A549 (cell line): ENCODE data around the gene PARVB. TPM values are rescaled to one million over a fixed set of nuclear protein-coding genes. Genes with fewer than 3 reads are reported as not detected.

Experiments used
- ATAC-seq, 2 experiments: fragments of 200-7000 bp in 1 of 2; fragments of >200 bp in 1 of 2; cut with Nextera tagmentation in 1 of 2; cut with Tn5 transposase in 1 of 2; 3 replicates each; pipeline versions ENCODE4 v1.8.0 to v1.9.1; 2018 to 2020; ENCODE audit warnings: mild to moderate bottlenecking in 1 of 2, moderate library complexity in 1 of 2
- CTCF ChIA-PET: fragments of 300-600 bp; sonication (Branson Sonifier 250); formaldehyde crosslinking; extraction: SDS; loops from one replicate; lab custom pipeline; 2021; ENCODE audit warnings: antibody characterized with exemption, inconsistent platforms; lab: Yijun Ruan, JAX
- POLR2A ChIA-PET: fragments of 350-600 bp; formaldehyde crosslinking; extraction: SDS; loops from one replicate; lab custom pipeline; 2021; ENCODE audit warnings: antibody characterized with exemption, inconsistent platforms; lab: Yijun Ruan, JAX
- DNase-seq, 2 experiments: peaks; one replicate each; pipeline versions ENCODE4 v3.0.0 to v3.0.0-alpha.2; 2011 to 2016; ENCODE audit warnings: low read depth in 1 of 2, low spot score in 1 of 2
- FAIRE-seq: peaks from 2 replicates; lab custom pipeline; 2011; peaks lifted over from hg19 to GRCh38; lab: Jason Lieb, UNC
- H3K27ac ChIP-seq, 2 experiments: fragments of >200 bp; sonication (Bioruptor Twin); formaldehyde crosslinking; 3 replicates each; pipeline ENCODE4 v1.5.1; 2016 to 2017
- H3K4me1 ChIP-seq: fragments of >200 bp; sonication (Bioruptor Twin); formaldehyde crosslinking; 3 replicates; pipeline ENCODE4 v1.6.1; 2016
- H3K4me2 ChIP-seq: fragments of >200 bp; sonication (Bioruptor Twin); formaldehyde crosslinking; 3 replicates; pipeline ENCODE4 v1.6.1; 2016
- H3K4me3 ChIP-seq: fragments of >200 bp; sonication (Bioruptor Twin); formaldehyde crosslinking; 3 replicates; pipeline ENCODE4 v1.5.1; 2016
- H3K9me3 ChIP-seq: fragments of >200 bp; sonication (Bioruptor Twin); formaldehyde crosslinking; 3 replicates; pipeline ENCODE4 v1.6.1; 2016
- CBX8 ChIP-seq: fragments of 200-600 bp; sonication (generic); IDR thresholded peaks from 2 replicates; pipeline ENCODE4 v1.6.1; 2016
- CHD2 ChIP-seq: fragments of 150-350 bp; IDR thresholded peaks from 2 replicates; pipeline ENCODE4 v1.6.1; 2014; ENCODE audit warnings: low read length; ENCODE audit not compliant: partially characterized antibody
- CHD4 ChIP-seq: fragments of 200-600 bp; sonication (generic); IDR thresholded peaks from 2 replicates; pipeline ENCODE4 v1.6.1; 2016; ENCODE audit warnings: antibody characterized with exemption, mild to moderate bottlenecking, borderline replicate concordance
- EHMT2 ChIP-seq: fragments of 200-600 bp; sonication (generic); IDR thresholded peaks from 2 replicates; pipeline ENCODE4 v1.6.1; 2016; ENCODE audit warnings: antibody characterized with exemption, low read depth, mild to moderate bottlenecking, moderate library complexity
- EP300 ChIP-seq, 2 experiments: fragments of >200 bp; sonication (Bioruptor Twin); formaldehyde crosslinking; IDR thresholded peaks; 2 replicates in 1 of 2; 3 replicates in 1 of 2; pipeline ENCODE4 v1.6.1; 2016 to 2017
- FOSB ChIP-seq: fragments of 250-450 bp; sonication (Bioruptor Pico); IDR thresholded peaks from 2 replicates; pipeline ENCODE4 v1.5.0; 2020; ENCODE audit warnings: mild to moderate bottlenecking, moderate library complexity
- HOXA7 ChIP-seq: fragments of 250-450 bp; sonication (Bioruptor Pico); IDR thresholded peaks from 2 replicates; pipeline ENCODE4 v1.5.0; 2020; ENCODE audit warnings: mild to moderate bottlenecking, moderate library complexity
- HOXB5 ChIP-seq: fragments of 250-450 bp; sonication (Bioruptor Pico); IDR thresholded peaks from 2 replicates; pipeline ENCODE4 v1.5.0; 2020; ENCODE audit warnings: mild to moderate bottlenecking, moderate library complexity
- NFE2L2 ChIP-seq: fragments of 150-350 bp; conservative IDR thresholded peaks from 2 replicates; pipeline ENCODE4 v1.6.1; 2014; ENCODE audit warnings: low read length
- RAD21 ChIP-seq, 2 experiments: fragments of >200 bp in 1 of 2; sonication (Bioruptor Twin) in 1 of 2; formaldehyde crosslinking in 1 of 2; IDR thresholded peaks in 1 of 2; conservative IDR thresholded peaks in 1 of 2; 2 replicates in 1 of 2; 3 replicates in 1 of 2; pipeline ENCODE4 v1.6.1; 2012 to 2018; ENCODE audit warnings: inconsistent platforms in 1 of 2
- RCOR1 ChIP-seq: fragments of 150-350 bp; IDR thresholded peaks from 2 replicates; pipeline ENCODE4 v1.6.1; 2014; ENCODE audit warnings: antibody characterized with exemption, low read length, low read depth
- RFX5 ChIP-seq: fragments of 450-650 bp; IDR thresholded peaks from 2 replicates; pipeline ENCODE4 v1.7.1; 2014; ENCODE audit warnings: antibody characterized with exemption, mild to moderate bottlenecking, moderate library complexity
- RNF2 ChIP-seq: fragments of 200-600 bp; sonication (generic); IDR thresholded peaks from 2 replicates; pipeline ENCODE4 v1.6.1; 2016; ENCODE audit warnings: low read depth, mild to moderate bottlenecking, antibody characterized with exemption, moderate library complexity, borderline replicate concordance
- SMC3 ChIP-seq: fragments of >200 bp; sonication (Bioruptor Twin); formaldehyde crosslinking; IDR thresholded peaks from 3 replicates; pipeline ENCODE4 v1.6.1; 2018; ENCODE audit warnings: inconsistent platforms
- TFCP2L1 ChIP-seq: fragments of 250-450 bp; sonication (Bioruptor Pico); IDR thresholded peaks from 2 replicates; pipeline ENCODE4 v1.5.0; 2021; ENCODE audit warnings: mild to moderate bottlenecking
- ZNF302 ChIP-seq: fragments of 250-450 bp; sonication (Bioruptor Pico); IDR thresholded peaks from 2 replicates; pipeline ENCODE4 v1.9.0; 2021; ENCODE audit warnings: inconsistent platforms, mild to moderate bottlenecking, moderate library complexity
- WGBS: methylation state at CpG from one replicate; pipeline ENCODE4 v1.1.6; 2017; ENCODE audit errors: missing lambda C conversion rate; 5-methylcytosine and 5-hydroxymethylcytosine counted together
- polyA plus RNA-seq, 4 experiments: library from polyadenylated mRNA; depleted of rRNA in 3 of 4; stranded (reverse); fragments of >200 nt; fragmentation: RNase III in 1 of 4; extraction: RNeasy Plus Mini Kit Qiagen cat#74134 plus additional on column Dnase treatment in 1 of 4; gene quantifications; 2 replicates in 3 of 4; 3 replicates in 1 of 4; pipeline ENCODE4 v1.2.3, GENCODE V29; 2011 to 2017
- TF ChIP-seq, protein P1 (sequence below): fragments of 150-350 bp; IDR thresholded peaks from 2 replicates; pipeline ENCODE4 v1.6.1; 2014; ENCODE audit warnings: low read depth, mild to moderate bottlenecking, low read length
- TF ChIP-seq, protein P2 (sequence below): fragments of >200 bp; sonication (Bioruptor Twin); formaldehyde crosslinking; IDR thresholded peaks from 2 replicates; pipeline ENCODE4 v1.6.1; 2016
- TF ChIP-seq, protein P3 (sequence below): fragments of >200 bp; sonication (Bioruptor Twin); formaldehyde crosslinking; IDR thresholded peaks from 3 replicates; pipeline ENCODE4 v1.5.1; 2016
- TF ChIP-seq, protein P4 (sequence below): IDR thresholded peaks from 2 replicates; pipeline ENCODE4 v1.6.1; 2012; ENCODE audit warnings: low read depth, borderline replicate concordance

The PARVB gene
- polyA plus RNA-seq, 2 of the 4 experiments (the other 2 are of a cell fraction) = 28.3 to 33.5 TPM

DNA sequence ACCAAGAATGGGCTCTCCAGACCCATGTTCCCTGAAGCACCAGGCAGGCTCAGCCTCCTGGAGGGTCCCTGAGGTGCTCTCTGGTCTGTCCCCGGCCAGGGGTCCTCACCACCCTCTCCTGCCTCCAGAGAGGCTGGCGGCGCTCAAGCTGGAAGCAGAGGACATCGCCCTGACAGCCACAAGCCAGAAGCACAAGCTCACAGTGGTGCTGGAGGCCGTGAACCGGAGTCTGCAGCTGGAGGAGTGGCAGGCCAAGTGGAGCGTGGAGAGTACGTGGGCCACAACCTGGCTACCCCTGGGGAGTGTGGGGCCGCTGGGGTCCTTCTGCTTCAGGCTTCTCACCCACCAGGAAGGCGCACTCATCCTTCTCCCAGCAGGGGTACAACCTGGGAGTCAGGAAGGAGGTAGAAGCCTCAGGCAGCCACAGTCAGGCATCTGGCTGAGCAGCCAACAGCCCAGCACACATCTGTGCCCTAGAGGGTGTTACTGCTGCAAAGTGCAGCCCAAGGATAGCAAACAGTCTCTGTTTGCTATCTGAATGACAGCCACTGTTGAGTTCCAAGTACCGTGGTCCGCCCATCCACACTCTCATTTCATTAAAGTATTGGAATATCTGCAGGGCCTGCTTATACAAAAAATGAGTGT is 165.0 kb downstream of the PARVB start:
- CTCF ChIA-PET = no interaction called here
- Histone ChIP-seq H3K4me3 (no peak overlapping the region), H3K27ac (no peak overlapping the region), H3K4me1 (peaks cover 9% of the 10 kb centered on the region; the same call in 2 of the 3 replicates), H3K9me3 (no peaks in the 10 kb centered on the region), H3K4me2 (no peak overlapping the region)
- POLR2A ChIA-PET = no interaction called here
- DNase-seq (no peak), FAIRE-seq (no peak), ATAC-seq (no peak)
- TF ChIP-seq TFCP2L1 = no peak
- no peak for TF ChIP-seq CHD2
- no peak for TF ChIP-seq RCOR1
- TF ChIP-seq FOSB (CRISPR knock-in tag) = no peak
- no peak for TF ChIP-seq HOXB5 (CRISPR knock-in tag)
- TF ChIP-seq RNF2 = no peak
- no peak for TF ChIP-seq RFX5
- no peak for TF ChIP-seq SMC3
- TF ChIP-seq EHMT2 = no peak
- TF ChIP-seq RAD21 (conservative IDR thresholded peaks at IDR 0.05 in 1 of 2, IDR thresholded peaks at IDR 0.05 in 1 of 2) = no peak
- TF ChIP-seq, protein P1, sequence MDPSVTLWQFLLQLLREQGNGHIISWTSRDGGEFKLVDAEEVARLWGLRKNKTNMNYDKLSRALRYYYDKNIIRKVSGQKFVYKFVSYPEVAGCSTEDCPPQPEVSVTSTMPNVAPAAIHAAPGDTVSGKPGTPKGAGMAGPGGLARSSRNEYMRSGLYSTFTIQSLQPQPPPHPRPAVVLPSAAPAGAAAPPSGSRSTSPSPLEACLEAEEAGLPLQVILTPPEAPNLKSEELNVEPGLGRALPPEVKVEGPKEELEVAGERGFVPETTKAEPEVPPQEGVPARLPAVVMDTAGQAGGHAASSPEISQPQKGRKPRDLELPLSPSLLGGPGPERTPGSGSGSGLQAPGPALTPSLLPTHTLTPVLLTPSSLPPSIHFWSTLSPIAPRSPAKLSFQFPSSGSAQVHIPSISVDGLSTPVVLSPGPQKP = no peak
- no peak for TF ChIP-seq HOXA7
- no peak for TF ChIP-seq CBX8
- TF ChIP-seq, protein P2, sequence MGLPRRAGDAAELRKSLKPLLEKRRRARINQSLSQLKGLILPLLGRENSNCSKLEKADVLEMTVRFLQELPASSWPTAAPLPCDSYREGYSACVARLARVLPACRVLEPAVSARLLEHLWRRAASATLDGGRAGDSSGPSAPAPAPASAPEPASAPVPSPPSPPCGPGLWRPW = no peak
- no peak for TF ChIP-seq EP300 (IDR thresholded peaks at IDR 0.05)
- no peak for TF ChIP-seq ZNF302 (CRISPR knock-in tag)
- TF ChIP-seq CHD4 = no peak
- TF ChIP-seq, protein P3, sequence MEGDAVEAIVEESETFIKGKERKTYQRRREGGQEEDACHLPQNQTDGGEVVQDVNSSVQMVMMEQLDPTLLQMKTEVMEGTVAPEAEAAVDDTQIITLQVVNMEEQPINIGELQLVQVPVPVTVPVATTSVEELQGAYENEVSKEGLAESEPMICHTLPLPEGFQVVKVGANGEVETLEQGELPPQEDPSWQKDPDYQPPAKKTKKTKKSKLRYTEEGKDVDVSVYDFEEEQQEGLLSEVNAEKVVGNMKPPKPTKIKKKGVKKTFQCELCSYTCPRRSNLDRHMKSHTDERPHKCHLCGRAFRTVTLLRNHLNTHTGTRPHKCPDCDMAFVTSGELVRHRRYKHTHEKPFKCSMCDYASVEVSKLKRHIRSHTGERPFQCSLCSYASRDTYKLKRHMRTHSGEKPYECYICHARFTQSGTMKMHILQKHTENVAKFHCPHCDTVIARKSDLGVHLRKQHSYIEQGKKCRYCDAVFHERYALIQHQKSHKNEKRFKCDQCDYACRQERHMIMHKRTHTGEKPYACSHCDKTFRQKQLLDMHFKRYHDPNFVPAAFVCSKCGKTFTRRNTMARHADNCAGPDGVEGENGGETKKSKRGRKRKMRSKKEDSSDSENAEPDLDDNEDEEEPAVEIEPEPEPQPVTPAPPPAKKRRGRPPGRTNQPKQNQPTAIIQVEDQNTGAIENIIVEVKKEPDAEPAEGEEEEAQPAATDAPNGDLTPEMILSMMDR = no peak
- TF ChIP-seq, protein P4, sequence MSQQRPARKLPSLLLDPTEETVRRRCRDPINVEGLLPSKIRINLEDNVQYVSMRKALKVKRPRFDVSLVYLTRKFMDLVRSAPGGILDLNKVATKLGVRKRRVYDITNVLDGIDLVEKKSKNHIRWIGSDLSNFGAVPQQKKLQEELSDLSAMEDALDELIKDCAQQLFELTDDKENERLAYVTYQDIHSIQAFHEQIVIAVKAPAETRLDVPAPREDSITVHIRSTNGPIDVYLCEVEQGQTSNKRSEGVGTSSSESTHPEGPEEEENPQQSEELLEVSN = no peak
- no CpG with 5 or more reads among the region's 12 CpGs for WGBS

DNA sequence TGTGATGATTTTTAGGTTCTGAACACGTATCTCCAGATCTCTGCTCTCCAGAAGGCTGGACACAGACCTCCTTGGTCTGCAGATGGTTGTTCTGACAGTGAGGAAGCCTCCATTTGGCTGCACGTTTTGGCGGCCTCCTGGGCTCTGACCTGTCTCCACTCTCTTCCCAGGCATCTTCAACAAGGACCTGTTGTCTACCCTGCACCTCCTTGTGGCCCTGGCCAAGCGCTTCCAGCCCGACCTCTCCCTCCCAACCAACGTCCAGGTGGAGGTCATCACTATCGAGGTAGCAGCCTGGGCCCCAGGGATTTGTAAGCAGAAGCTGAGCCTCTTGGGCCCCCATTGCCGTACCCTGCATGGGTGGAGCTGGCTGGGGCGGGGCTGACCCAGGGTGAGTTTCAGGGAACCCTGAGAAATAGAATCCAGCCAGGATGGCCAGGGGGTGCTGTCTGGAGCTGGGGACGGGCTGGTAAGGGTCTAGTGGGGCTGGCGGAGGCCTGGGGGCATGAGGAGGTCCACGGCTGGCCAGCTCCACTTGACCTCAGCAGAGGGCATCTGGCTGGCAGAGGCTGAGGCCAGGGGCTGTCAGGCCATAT is 166.4 kb downstream of the PARVB start:
- FAIRE-seq = no peak
- ChIA-PET CTCF (no interaction called here), POLR2A (interaction anchor here (0.7 kb wide), 1 partner anchor 9 kb away, joined by 3 read pairs; no protein-coding TSS in a partner anchor)
- H3K9me3 ChIP-seq = no peaks in the 10 kb centered on the region
- WGBS = 78% methylated on average over 6 of the region's 12 CpGs
- no peak overlapping the region for H3K27ac ChIP-seq
- no peak for ATAC-seq
- H3K4me1 ChIP-seq = peaks cover 9% of the 10 kb centered on the region; the same call in 2 of the 3 replicates
- DNase-seq = no peak
- no peak overlapping the region for H3K4me2 ChIP-seq
- TF ChIP-seq FOSB (CRISPR knock-in tag) (no peak), NFE2L2 (no peak), RCOR1 (no peak)
- TF ChIP-seq, protein P3 = no peak
- H3K4me3 ChIP-seq = no peak overlapping the region
